Islet of Langerhans (tissue), 1 donor: ENCODE results near the gene BEGAIN.

Source experiments
- FAIRE-seq: peaks from one replicate; lab custom pipeline; 2011; peaks lifted over from hg19 to GRCh38; lab: Jason Lieb, UNC

BEGAIN gene

DNA sequence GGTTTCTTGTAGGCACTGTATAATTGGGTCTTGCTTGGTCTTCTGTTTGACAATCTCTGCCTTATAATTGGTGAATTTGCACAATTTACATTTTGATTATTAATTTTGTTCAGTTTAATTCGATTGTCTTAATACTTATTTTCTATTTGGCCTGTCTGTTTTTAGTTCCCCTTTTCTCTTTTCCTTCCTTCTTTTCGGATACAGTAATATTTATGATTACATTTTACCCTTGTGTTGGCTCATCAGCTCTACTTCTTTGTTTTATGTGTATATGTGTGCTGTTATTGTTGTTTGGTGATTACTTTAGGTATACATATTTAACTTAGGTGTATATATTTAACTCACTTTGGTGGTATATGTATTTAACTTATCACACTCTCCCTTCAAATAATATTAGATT lies 12.8 kb upstream of the BEGAIN start:
- no peak for FAIRE-seq

- FAIRE-seq: no peak
Observed at GRCh38 chr14:100594625-100594951, 7.4 kb upstream of the BEGAIN start.

- FAIRE-seq: no peak
Observed at GRCh38 chr14:100593751-100594624, 6.8 kb upstream of the BEGAIN start.

GRCh38 chr14:100592972-100593371 lies 5.8 kb upstream of the BEGAIN start:
- no peak for FAIRE-seq

GRCh38 chr14:100592461-100592891 lies 5.3 kb upstream of the BEGAIN start:
- no peak for FAIRE-seq

DNA sequence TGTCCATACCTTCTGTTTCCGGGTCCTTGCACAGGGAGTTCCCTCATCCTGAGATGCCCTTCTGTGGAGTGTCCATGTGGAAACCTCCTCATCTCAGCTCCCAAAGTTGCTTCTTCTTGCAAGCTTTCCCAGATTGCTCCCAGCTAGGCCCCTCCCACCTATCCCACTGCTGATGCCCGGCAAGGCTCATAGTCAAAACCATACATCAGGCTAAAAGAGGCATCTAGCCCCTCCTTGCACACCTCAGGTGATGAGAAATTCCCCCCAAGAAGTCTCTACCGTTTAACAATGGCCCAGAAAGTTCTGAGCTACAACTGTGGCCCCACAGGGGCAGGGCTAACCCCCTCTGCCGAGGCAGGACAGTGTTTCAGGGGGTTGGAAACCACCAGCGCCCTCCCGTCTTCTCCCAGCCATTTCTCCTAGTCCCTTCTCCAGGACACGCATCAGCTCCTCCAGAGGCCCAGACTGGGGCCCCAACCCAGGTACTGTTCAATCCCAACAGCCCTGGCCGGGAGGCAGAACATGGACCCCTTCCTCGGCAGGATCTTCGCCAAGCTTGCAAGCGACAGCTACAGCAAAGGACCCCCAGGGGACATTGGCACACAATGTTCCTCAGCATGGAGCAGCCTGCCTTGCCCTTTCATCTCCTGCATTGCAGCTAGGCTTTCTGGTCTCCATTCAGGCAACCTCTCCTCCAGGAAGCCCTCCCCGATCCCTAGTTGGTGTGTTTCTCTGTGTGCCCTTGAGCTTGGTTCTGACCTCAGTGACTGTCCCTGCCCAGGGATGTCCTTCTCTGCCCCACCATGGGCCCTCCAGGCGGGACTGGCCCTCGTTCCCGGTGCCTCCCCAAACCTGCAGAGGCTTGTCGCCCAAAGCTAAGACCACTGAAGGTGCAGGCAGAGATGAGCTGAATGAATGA lies 4.5 kb upstream of the BEGAIN start:
- no peak for FAIRE-seq

GRCh38 chr14:100590726-100591452 lies 3.7 kb upstream of the BEGAIN start:
- FAIRE-seq: no peak

GRCh38 chr14:100589760-100590469 lies 2.7 kb upstream of the BEGAIN start:
- no peak for FAIRE-seq

GRCh38 chr14:100589071-100589759 lies 2.0 kb upstream of the BEGAIN start:
- no peak for FAIRE-seq

DNA sequence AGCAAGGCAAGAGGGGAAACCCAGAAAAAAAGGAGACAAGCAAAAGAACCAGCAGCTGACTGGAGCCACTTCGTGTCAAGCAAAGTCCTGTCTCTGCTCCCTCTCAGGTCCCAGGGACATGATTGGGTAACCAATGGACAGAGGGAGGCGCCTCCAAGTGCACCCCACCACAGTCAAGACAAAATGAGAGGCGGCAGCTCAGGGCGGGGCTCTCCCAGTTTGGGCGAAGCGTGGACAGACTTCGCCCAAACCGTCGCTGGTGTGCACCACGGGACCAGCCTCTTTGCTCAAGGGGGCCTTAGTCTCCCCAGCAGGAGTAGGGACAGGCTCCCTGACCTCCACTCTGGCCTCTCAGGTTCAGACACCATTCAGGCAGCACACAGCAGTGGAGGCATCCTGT lies 1.5 kb upstream of the BEGAIN start:
- no peak for FAIRE-seq

DNA sequence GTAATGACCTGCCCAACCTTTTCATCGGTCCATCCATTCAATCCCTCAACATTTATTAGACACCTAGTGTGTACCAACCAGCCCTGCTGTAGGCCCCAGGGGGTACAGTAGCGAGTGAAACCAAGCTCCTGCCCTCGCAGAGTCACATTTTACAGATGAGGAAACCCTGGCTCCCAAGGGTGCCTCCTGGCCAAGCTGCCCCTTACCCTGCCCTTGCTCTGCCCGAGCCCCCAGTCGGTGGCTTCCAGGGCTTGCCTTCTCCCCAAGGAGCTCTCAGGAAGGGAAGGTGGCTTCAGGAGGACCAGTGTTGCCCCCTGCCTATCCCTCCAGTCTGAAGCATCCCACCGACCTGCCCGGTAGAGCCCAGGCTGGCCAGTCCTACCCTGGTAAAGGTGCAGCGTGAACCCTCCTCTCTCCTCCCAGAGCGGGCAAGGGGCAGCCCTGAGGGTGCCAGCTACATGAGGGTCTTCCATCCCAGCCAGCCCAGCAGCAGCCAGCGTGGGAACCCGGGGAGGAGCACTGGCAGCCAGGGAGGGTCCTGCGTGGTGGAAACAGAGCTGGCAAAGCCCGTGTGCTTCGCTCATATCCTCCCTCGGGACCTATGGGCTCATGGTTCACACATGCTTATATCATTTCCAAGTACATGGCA lies 670 bp upstream of the BEGAIN start:
- FAIRE-seq: no peak

- no peak for FAIRE-seq
Observed at GRCh38 chr14:100586403-100587085, 673 bp downstream of the BEGAIN start.

DNA sequence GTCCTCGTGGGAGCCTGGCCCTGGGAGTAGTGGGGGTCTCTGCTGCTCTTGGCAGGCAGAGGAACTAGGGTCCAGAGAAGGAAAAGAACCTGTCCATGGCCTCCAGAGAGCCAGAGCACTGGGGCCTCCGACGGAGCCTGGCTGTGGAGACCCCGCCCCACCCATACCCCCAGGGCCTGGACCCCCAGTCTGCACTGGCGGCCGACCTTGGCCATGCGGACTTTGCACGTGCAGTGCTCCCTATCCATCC lies 1.1 kb downstream of the BEGAIN start:
- FAIRE-seq: no peak

- no peak for FAIRE-seq
Observed at GRCh38 chr14:100585448-100586152, 1.6 kb downstream of the BEGAIN start.

- FAIRE-seq: no peak
Observed at GRCh38 chr14:100584056-100585031, 2.9 kb downstream of the BEGAIN start.

DNA sequence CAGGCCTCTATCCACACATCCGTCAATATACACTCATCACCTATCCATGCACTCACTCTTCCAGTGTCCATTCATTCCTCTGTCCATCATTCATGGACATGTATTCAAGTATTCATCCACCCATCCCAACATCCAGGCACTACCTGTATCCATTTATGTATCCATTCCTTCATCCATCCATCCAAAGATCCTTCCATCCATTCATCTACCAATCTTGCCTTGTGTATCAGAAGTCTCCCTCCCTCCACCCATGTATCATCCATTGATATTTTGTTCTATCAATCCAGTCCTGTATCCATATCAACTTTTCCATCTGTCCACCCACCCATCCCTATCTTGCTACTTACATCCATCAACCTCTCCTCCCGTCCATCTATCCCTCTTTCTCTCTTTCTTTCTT lies 4.0 kb downstream of the BEGAIN start:
- no peak for FAIRE-seq

DNA sequence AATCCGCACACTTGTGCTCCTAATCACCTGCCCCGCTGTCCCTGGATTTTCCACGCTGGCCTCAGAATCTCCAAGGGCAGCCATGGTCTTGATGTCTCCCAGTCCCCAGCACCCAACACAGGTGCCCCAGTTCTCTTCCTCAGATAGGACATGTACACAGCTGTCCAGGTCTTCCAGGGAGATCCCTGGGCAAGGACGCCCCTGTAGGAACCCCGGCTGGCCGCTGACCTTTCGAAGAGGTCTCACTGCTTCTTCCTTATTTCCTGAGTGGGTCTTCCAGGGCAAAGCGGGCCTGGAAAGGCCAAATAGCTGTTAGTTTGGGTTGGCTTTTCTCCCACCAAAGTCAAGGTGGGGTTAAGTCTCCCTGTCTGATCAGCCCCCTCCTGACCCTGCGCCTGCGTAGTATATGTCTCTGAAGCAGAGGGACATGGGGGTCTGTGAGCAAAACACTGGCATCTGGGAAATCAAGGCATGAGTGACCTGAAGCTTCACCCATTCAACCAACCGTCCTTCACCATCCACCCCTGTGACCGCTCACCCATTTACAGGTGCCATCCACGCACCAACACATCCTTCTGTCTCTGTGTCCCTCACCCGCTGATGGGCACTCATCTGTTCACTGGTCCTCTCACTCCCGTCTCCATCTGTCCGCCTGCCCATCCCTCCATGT lies 4.6 kb downstream of the BEGAIN start:
- no peak for FAIRE-seq
